ENCODE measurements around the gene ARMC2.

- TF ChIP-seq POLR2AphosphoS5 (IDR thresholded peaks at IDR 0.05) (peak in 1 of 3 donors; percentile 26), CTCF (IDR thresholded peaks at IDR 0.05 in 8 of 11, conservative IDR thresholded peaks at IDR 0.05 in 3 of 11) (no peak)
Measured at GRCh38 chr6:108989700-108990099, 141.5 kb downstream of the ARMC2 start.
